ENCODE measurements around the gene ADH1C.
"Not testable (repeated sequence)": the region's sequence is repeated elsewhere in the genome, so short reads cannot be mapped to it uniquely, and the experiment has no call there.

ADH1C gene

DNA sequence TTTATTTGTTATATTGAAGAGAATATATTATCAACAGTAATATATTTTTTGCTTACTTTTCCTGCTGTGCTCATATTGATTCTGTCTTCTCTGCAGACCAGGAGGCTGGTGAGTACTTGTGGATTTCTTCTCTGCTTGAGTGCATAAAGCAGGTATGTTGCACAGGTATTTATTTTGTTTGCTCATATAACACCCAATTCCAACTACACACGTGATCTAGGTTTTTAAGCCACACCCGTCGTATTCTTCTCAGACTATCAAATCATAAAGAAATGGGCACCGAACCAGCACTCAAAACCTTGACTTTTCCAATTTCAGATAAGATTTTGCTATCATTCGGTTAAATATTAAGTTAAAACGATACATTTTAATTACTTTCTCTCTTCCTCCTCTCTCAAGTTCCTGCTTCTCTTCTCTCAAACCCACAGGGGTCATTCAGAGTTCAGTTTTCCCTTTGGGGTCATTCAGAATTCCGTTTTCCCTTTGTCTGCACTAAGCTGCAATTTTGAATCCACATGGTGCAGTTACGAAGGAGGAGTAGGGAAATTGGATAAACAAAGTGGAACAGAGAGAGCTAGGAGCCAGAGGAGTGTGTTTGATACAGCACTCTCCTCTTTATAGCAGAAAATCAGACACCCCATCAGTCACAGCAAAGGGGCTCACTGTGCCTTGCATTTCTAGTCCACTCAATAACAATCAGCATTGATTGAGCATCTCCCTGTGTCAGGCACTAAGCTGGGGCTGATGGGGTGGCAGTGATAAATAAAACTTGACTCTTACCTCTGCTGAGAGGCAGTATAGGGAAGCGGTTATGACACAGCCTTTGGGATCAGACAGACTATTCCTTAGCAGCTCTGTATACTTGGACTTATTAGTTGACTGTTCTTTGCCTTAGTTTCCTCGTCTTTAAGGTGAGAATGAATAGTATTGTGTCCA, at the start of gene ADH1C:
Gene ADH1C (minus strand): TSS at position 145 of the 936 bp plus-strand sequence. CDS start 71 bp downstream, at position 74.
- DNase-seq = no peak

DNA sequence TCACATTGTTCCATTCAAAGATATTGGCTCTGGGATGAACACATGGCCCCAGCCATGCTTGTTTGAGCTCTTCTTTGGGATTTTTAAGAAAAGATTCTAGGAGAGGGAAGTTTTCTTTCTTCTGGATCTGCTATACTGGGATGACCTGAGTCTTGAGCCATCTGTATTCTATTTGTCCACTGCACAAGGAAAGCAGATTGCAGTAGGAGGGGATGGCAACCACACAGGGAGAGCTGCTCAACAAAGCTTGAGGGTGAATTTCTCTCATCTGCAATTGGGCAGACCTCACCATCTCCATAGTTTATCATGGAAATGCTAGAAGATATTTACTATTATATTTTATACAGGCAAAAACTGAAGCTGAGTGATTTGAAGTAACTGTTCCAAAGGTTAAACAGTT, 48.3 kb upstream of the ADH1C start:
- no peak for DNase-seq

DNA sequence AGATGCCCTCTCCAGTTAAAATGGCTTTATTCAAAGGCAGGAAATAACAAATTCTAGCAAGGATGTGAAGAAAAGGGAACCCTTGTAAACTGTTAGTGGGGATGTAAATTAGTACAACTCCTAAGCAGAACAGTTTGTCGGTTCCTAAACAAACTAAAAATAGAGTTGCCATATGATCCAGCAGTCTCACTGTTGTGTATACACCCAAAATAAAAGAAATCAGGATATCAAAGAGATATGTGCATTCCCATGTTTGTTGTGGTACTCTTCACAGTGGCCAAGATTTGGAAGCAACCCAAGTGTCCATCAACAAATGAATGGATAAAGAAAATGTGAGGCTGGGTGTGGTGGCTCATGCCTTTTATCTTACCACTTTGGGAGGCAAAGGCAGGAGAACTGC, 46.5 kb upstream of the ADH1C start:
- DNase-seq = no peak

DNA sequence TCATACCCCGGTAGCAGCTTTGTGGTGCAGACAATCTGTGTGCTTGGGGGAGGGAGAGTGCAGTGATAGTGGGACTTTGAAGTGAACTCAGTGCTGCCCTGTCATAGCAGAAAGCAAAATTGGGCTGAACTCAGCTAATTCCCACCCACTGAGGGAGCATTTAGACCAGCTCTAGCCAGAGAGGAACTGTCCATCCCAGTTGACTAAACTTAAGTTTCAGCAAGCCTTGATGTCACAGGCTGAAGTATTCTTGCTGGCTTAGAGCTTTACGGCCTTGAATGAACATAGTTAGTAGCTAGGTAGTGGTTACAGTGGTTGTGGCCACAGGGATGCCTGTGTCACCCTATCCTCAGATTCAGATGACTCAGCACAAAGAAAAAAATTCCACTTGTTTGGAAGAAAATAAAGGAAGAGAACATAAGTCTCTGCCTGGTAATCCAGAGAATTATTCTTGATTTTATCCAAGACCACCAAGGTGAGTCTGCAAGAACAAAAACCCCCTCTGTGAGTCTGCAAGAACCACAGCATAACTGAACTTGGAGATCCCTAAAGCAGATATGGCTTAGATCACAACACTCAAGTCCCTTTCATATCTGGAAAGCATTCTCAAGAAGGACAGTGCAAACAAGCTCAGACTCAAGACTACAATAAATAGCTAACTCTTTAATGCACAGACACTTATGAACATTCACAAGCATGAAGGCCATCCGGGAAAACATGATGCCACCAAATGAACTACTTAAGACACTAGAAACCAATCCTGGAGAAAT, 43.2 kb upstream of the ADH1C start:
- DNase-seq = no peak

DNA sequence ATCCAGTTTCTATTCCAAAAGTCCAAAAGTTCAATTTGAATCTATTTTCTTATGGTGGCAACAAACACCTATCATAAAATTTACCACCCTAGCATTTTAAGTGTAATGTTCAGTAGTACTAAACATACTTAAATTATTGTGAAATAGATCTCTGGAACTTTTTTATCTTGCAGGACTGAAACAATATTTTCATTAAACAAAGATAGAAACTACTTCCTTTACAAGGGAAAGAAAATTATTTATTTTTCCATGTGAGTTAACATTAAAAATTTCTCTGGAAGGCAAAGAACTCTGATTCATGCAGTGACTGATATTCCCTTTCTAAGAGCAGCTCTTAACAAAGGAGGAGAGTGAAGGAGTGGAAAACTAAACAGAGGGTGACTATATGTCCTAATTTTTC, 42.4 kb upstream of the ADH1C start:
- DNase-seq = no peak

DNA sequence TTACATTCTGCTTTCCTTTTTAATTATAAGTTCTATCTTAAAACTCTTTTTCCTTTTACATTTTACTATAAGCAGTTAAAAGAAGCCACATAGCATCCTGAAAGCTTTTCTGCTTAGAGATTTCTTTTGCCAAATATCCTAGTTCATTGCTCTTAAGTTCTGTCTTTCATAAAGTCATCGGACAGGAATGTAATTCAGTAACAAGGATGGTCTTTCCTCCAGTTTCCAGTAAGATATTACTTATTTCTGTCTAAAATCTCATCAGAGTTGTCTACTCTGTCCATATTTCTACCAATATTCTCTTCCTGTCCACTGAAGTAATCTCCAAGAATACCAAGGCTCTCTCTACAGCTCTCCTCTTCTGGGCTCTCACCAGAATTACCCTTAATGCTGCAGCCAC, 37.5 kb upstream of the ADH1C start:
- no peak for DNase-seq

DNA sequence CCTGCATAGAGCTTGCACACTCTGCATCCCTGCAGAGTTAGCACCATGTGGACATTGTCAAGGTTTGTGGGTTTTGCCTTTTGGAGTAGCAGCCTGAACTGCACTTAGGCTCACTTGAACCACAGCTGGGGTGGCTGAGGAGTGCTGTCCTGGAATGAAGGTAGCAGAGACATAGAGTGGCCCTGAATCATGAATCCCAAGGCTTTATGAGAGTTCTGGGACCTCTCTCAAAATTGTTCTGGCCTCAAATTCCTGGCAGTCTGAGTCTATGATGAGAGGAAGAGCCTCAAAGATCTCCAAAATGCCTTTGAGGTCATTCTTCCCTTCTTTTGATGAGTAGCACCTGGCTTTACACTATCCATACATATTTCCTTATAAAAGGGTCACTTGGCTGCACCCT, 37.1 kb upstream of the ADH1C start:
- DNase-seq = no peak

DNA sequence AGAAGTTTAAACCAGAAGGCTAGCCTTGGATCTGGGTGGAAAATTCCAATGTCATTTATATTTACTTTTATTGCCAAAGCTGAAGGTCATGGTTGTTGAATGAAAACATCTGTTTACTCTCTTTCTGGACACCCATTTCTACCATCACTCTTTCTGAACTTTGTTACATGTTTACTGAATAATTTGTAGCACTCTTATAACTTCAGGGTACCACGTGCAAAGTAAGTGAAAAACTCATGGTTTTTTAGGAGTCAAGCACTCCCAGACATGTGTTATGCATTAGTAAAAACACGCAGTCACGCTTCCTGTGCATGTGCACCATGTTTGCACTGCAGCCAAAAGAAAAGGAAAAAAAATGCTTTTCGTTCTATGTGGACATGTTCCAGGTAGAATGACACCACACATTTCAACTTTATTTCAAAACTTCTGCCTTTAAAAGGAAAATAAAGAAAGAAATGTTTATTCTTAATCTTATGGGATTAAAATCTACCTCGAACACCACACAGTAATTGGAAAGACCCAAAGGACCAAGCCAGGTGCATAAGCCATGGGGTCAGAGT, 31.4 kb upstream of the ADH1C start:
- no peak for DNase-seq

DNA sequence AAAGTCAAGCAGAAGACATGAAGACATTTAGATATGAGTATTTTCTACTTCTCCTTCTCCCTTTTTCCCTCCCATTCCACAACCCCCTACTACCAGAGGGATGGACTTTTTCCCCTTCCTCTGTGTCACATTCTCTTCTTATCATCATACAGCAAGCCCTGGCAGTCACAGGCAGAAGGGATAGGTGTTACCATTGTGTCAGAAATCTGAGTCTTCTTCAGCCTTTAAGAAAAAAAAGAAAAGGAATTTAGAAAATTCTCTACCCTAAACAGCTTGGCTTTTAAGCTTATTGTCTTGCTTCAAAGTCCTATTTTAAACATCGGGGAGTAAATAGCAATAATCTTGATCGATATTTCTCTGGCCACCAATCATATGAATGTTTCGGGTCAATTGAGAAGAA, 30.9 kb upstream of the ADH1C start:
- no peak for DNase-seq

DNA sequence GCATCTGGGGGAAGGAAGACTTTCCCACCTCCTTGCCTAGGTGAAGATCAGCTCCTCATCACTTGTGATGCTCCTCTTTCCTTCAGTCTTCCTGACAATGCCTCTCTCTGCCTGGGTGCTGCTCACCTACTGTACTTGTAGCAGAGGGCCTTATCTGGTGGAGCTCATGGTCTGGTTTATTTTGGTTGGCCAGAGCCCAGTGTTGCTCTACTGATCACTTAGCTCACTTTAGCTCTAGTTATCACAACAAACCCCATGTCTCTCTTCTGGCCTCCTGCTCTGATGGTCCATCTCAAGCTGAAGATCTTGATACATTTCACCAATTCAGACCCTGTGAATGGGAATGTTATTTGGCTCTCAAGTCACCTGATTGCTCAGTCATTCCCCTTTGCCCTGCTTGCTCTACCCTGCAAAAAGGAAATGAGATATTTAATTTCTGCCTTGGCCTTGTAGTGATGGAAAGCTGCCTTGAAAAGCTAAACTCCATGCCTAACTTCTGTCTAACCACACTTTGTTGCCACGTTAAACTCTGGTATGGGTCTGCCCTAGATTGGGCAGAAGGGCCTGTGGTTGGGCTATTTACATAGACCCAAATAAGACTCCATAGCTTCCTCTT, 30.3 kb upstream of the ADH1C start:
- DNase-seq = no peak

DNA sequence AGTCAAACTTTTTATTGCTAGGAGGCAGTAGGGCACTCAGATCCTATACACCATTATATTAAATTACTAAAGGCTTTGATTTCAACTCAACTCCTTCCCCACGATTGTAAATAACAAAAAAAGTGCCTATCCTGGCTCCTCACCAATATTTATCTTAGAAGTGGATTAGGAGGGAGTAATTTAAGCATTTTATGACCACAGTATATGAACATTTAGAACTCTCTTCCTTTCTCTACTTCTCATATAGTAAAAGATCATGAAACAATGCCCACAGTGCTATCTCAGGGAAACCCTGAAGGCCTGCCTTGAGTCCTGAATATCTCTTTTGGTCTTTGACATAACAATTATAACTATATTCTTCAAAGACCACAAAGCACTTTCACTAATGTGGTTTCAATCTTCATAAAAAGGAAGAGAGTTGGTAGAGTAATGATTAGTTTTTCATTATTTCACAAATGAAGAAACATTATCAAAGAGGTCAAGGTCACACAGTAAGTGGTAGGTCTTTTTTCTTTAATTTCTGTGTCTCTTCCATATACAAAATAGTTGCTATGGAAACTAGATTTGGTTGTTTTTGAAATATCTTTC, 29.1 kb upstream of the ADH1C start:
- DNase-seq = no peak

DNA sequence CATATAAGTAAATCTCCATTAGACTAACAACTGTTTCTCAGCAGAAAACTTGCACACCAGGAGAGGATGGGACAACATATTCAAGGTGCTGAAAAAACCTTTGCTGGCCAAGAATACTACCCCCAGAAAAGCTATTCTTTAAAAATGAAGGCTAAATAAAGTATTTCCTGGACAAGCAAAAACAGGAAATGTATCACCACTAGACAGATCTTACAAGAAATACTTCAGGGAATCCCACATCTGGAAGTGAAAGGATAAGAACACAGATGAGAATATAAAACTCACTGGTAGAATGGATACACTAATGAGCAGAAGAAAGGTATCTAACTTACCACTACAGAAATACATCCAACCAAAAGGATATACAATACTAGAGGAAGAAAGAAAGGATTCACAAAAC, 27.0 kb upstream of the ADH1C start:
- no peak for DNase-seq

DNA sequence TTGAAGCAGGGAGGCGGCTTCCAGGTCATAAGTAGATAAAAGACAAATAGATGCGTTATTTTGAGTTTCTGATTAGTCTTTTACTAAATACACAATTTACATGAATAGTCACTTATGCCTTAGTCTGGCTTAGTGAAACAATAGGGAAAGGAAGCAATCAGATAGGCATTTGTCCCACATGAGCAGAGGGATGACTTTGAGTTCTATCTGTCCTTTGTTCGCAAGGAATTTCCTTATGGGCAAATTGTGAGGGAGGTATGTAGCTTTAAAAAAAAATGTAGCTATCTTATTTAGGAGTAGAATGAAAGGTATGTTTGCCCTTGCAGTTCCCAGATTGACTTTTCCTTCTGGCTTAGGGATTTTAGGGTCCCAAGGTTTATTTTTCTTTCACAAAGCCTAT, 26.3 kb upstream of the ADH1C start:
- no peak for DNase-seq

DNA sequence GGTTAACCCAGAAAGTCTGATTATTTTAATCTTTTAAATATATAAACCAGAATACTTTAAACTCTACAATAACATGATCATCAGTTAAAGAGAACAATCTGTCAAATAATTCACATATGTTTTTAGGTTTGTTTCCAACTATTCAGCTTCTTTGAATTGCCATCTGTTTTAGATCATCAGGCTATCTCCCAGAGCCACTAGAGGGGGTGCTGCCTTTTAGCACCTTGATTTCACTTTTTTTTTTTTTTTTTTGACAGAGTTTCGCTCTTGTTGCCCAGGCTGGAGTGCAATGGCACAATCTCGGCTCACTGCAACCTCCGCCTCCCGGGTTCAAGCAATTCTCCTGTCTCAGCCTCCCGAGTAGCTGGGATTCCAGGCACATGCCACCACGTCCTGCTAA, 24.8 kb upstream of the ADH1C start:
- DNase-seq = not testable (repeated sequence)

DNA sequence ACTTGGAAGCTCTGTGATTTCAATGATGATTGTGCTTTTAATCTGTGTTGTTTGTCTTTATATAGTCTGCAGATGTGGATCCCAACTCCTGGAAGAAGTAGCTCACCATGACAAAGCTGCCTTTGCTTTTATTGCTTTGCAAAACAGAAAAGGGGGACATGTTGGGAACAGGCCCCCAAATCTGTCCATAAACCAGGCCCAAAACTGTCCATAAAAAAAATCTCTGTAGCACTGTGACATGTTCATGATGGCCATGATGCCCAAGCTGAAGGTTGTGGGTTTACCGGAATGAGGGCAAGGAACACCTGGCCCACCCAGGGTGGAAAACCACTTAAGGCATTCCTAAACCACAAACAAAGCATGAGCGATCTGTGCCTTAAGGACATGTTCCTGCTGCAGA, 19.9 kb upstream of the ADH1C start:
- not testable (repeated sequence) for DNase-seq

DNA sequence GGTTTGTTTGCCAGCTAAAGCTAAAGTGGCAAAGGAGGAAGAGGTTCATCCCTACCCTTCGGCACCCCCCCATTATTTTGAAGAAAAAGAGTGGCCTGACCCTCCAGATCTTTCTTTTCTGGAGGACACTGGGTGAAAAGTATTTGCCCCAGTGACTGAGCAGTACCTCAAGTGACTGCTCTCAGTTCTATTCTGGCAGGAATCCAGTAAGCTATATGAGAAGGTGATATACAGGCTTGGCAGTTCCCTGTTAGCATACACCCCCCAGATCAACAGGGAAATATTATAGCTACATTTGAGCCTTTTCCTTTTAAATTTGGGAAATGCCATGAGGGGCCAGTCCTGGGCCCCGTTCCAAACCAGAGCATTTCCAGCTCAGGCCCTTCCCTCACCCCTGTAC, 15.3 kb upstream of the ADH1C start:
- peak; percentile 30 for DNase-seq

DNA sequence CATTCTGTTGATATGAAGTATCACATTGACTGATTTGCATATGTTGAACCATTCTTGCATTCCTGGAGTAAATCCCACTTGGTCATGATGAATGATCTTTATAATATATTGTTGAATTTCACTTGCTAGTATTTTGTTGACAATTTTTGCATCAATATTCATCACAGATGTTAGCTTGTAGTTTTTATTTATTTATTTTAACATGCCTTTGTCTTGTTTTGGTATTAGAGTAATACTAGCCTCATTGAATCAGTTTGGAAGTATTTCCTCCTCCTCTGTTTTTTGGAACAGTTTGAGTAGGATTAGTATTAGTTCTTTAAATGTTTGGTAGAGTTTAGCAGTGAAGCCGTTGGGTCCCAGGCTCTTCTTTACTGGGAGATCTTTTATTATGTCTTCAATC, 13.9 kb upstream of the ADH1C start:
- no peak for DNase-seq

DNA sequence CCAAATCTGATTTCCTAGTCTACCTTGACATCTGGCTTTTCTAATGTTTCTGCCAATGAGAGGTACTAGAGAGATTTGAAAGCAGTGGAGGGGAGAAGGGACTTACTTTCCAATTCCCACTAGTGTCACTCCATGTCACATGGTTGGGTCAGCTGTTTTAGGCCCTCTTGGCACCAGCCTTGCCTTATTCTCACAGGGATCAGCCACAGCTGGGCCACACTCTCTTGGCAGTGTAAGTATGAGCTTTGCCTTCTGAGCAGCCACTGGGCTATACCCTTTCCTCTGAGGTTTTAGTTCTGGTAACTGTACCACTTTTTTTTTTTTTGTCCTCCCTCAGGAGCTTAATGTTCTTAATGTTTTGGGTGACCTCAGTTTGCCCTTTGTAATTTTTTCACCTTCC, 10.2 kb upstream of the ADH1C start:
- no peak for DNase-seq

DNA sequence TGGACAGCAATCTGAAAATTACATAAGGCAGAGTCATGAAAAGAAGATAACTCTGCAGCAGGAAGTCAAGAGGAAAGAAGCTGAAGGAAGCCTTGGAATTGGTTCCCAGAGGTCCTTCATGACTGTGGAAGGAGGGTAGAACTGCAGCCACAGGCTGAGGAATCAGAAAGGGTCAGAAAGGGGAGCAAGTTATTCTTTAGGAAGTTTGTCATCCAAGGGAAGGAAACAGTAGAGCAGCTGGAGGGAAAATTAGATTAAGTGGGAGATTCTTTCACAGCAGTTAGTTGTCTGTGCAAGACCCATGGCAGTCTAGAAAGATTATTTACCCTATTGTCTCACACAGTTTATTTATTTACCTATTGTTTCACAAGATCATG, 9.3 kb upstream of the ADH1C start:
- no peak for DNase-seq

DNA sequence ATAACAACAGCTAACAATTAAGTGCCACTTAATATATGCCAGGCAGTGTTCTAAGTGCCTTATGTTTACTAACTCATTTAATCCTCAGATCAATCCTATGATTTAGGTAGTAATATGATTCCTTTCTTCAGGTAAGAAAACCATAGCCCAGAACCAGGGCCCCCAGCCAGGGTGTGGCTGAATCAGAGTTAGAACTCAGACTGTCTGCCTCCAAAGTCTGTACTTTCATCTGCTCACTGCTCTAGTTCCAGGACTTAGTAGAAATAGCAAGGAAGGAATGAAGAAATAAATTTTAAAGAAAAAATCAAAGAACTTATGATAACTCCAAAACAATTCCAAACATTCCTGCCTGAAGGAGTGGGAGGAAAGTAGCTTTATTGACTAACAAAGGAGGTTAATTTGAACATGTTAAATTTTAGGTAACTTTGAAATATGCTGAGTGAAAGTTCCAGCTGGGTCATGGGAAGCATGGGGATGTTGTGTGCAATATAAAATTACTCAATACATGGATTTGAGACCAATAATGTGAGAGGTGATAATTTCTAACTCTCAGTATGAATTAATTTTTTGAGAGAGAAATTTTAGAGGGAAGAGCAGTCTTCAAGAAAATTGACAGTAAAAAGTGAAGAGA, 8.8 kb upstream of the ADH1C start:
- DNase-seq = no peak

DNA sequence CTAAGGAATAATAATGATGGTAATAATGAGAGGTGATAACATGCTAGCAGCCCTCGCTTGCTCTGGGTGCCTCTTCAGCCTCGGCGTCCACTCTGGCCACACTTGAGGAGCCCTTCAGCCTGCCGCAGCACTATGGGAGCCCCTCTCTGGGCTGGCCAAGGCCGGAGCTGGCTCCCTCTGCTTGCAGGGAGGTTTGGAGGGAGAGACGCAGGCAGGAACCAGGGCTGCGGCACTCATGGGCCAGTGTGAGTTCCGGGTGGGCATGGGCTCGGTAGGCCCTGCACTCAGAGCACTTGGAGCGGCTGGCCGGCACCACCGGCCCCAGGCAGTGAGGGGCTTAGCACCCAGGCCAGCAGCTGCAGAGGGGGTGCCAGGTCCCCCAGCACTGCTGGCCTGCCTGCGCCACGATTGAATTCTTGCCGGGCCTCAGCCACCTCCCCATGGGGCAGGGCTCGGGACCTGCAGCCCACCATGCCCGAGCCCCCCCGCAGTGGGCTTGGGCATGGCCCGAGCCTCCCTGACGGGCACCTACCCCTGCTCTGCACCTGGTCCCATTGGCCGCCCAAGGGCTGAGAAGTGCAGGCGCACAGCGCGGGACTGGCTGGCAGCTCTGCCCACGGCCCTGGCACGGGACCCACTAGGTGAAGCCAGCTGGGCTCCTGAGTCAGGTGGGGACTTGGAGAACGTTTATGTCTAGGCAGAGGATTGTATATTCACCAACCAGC, 7.1 kb upstream of the ADH1C start:
- no peak for DNase-seq

DNA sequence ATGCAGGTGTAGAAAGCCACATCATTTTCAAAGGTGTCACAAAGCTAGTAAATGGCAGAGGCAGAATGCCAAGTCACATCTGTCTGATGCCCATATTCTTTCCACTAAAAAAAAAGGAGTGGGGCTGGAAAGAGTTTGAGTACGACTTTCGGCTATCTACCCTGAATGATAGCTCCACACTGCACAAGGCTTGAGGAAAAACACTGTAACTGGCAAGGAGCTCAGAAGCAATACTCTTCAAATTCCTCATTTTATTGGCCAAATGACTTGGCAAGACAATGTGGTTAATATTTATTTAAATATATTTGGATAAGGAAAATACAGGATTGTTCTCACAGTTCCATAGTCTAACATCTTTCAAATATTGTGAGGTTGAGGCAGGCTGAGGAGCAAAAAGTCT, 5.4 kb upstream of the ADH1C start:
- DNase-seq = no peak
